NCI-H2196 treated with DMSO at 0.1 percent for 48 hours (cell line): ENCODE results near the gene DOCK9.

Experiments
- DNase-seq: peaks from one replicate; lab custom pipeline; 2025; ENCODE audit not compliant: unreplicated experiment; lab: John Stamatoyannopoulos, UW

The DOCK9 gene, protein sequence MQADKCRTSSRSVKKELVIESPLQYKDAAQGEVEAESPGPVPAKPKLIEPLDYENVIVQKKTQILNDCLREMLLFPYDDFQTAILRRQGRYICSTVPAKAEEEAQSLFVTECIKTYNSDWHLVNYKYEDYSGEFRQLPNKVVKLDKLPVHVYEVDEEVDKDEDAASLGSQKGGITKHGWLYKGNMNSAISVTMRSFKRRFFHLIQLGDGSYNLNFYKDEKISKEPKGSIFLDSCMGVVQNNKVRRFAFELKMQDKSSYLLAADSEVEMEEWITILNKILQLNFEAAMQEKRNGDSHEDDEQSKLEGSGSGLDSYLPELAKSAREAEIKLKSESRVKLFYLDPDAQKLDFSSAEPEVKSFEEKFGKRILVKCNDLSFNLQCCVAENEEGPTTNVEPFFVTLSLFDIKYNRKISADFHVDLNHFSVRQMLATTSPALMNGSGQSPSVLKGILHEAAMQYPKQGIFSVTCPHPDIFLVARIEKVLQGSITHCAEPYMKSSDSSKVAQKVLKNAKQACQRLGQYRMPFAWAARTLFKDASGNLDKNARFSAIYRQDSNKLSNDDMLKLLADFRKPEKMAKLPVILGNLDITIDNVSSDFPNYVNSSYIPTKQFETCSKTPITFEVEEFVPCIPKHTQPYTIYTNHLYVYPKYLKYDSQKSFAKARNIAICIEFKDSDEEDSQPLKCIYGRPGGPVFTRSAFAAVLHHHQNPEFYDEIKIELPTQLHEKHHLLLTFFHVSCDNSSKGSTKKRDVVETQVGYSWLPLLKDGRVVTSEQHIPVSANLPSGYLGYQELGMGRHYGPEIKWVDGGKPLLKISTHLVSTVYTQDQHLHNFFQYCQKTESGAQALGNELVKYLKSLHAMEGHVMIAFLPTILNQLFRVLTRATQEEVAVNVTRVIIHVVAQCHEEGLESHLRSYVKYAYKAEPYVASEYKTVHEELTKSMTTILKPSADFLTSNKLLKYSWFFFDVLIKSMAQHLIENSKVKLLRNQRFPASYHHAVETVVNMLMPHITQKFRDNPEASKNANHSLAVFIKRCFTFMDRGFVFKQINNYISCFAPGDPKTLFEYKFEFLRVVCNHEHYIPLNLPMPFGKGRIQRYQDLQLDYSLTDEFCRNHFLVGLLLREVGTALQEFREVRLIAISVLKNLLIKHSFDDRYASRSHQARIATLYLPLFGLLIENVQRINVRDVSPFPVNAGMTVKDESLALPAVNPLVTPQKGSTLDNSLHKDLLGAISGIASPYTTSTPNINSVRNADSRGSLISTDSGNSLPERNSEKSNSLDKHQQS (N-terminal part only)

DNA sequence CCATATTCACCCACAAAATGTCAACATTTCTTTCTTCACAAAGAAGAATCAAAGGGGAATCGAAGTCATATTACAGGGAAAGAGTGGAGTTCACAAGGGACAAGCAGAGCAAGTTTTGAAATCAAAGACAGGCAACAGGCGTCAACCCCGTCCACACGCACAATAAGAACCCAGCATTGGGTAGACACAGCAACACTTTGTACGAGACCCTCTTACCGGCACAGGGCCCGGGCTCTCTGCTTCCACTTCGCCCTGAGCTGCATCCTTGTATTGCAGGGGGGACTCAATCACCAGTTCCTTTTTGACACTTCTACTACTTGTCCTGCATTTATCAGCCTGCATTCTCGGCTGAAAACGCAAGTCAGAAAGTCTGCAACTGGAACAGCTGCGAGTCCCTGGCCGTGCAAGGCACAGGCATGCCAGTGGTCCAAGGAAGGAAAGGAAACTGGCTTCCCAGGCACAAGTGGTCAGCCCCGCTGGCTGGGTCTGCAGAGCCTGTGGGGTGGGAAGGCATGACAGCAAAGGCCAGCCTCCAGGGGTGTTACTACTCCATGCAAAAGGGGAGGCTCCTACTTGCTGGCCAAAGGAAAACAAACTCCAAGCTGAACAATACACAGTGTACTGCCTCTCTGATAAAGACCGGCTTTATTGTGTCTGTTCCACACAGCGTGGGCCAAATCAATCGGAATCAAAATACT lies at the start of gene DOCK9:
Gene DOCK9 (minus strand): TSS at position 497 of the 698 bp plus-strand sequence. CDS start 155 bp downstream, at position 342.
- no peak for DNase-seq

DNA sequence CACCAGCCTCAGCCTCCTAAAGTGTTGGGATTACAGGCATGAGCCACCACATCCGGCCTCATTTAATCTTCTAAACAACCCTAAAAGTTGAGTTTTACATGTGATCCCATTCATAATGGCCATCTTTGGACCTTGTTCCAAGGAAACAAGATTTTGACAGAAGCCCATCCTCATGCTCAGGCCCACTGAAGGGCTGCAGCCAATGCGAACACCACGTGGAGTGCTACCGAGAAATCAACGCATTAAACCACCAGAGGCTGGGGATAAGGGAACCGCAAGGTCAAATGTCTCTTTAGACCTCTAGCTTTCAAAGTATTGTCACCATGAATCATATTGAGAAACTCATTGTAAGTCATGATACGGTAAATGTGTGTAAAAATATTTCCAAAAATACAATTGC lies 49.4 kb upstream of the DOCK9 start:
- DNase-seq, result no peak

DNA sequence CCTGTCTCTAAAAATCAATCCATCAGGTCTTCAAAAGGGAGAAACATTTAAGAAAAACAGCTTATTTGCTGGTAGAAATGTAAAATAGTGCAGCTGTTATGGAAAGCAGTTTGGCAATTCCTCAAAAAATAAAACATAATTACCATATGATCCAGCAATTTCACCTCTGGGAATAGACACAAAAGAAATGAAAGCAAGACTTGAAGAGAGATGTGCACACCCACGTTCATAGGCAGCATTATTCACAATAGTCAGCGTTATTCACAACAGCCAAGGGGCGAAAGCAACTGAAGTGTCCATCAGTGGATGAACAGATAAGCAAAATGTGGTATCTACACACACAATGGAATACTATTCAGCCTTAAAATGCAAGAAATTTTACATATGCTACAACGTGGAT lies 45.1 kb upstream of the DOCK9 start:
- DNase-seq, result no peak

DNA sequence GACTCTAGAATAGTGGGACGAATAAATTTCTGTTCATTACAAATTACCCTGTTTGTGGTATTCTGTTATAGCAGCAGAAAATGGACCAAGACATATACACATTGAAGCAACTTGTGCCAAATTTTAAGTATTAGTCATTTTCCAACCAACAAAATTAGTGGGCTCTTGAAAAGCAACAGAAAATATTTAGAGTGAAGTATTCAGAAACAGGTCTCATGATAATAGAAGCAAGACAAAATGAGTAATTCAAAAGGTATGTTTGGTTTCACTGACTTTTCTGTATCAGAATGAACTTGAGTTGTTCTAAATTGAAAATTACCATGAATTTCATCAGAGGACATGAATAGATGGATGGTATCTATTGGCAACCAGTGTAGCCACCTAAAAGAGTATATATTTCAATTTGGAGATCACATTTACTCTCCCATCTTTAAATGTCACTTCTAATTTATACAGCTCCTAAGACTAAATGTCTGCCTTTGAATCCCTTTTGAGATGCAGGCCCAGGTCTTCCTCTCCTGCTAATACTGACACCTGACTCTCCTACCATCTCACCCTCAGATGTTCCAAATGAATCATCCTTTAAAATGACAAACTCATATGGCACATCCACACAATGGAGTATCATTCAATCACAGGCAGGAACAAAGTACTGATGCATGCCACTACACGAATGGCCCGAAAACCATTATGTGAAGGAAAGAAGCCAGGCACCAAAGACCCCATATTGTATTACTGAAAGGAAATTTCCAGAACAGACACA lies 40.7 kb upstream of the DOCK9 start:
- no peak for DNase-seq

DNA sequence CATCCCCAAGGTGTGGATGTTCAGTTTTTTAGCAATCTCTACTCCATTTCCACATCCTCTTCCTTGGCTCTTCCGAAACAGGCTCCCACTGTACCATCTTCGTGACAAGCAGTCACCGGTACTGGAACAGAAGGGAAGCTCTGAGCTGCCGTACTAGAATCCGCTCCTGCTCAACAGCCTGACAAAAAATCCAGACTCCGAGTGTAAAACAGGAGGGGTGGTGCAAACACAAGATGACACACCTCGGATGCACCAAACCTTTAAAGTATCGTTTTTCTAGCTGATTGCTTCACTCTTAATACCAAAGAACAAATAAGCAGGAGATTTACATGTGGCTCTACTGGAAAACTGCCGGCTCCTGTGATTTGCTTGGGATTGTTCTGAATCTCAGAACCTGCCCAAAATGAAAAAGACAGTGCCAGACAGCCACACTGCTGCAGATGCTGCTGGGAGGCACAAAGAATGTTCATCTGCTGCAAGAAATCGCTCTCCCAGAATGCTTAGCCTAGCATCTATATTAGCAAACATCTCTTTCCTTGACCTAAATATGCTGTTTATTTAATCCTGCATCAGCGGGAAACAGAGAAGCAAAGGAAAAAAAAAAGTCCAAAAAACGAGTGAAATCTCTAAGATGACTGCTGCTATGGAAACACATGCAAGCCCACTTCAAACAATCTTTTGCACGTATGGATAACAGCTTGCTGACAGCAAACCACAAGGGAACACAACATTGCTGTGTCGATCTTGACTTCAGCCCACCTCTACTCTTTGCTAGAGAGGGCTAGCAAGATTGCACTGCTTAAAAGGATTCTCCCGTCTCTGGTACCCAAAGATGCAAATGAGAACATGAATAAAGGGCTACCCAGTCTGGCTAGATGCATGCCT lies 38.0 kb upstream of the DOCK9 start:
- DNase-seq, result no peak

DNA sequence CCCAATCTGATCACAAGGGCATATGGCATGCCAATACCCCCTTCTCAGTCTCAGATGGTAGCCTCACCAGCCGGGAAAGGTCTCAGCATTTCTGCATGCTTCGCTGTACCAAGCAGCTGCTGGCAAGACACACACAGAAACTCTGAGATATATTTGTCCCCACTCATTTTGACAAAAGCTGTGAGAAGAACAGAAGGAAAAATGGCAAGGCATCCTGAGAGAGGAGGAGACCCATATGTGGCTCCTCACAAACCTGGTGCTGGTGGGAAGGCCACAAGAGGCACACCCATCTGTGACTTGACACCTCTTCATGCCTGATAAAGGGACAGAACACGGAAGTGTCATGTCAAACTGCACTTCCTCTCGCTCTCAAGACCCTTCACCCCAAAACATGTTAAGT lies 36.7 kb upstream of the DOCK9 start:
- DNase-seq, result no peak

DNA sequence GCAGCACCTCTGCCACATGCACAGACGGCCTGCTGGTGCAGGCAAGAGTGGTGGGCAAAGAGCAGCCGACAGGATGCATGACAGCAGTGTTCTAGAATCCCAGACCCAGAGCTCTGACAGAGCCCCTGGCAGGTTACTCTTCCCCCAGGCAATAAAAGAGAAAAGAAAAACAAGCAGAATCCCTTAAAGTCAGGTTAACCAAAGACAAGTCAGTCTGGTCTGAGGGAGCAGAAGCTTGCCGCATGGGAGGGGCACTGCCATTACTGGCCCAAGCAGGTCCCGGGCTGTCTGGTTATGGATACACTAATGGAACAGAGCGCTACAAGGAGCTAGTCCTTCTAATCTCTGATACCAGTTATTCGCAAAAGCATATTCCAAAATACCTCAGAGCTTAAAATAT lies 36.1 kb upstream of the DOCK9 start:
- no peak for DNase-seq

DNA sequence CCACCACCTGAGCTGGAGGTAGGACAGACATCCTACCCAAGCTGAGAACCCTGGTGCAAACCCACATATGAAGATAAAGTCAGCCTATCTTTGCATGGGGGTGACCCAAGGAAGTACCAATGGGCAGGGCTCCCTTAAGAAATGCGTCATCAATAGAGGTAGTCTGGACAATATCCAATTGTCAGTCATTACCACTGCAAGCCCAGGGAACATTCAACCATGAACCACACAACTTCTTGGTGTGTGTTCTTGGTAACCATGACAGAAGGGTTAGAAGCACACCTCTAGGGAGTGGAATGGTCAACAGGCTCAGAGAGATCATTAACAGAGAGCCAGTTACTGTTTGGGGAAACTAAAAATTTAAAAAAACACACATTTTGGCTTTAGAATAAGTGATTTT lies 34.7 kb upstream of the DOCK9 start:
- DNase-seq, result no peak

DNA sequence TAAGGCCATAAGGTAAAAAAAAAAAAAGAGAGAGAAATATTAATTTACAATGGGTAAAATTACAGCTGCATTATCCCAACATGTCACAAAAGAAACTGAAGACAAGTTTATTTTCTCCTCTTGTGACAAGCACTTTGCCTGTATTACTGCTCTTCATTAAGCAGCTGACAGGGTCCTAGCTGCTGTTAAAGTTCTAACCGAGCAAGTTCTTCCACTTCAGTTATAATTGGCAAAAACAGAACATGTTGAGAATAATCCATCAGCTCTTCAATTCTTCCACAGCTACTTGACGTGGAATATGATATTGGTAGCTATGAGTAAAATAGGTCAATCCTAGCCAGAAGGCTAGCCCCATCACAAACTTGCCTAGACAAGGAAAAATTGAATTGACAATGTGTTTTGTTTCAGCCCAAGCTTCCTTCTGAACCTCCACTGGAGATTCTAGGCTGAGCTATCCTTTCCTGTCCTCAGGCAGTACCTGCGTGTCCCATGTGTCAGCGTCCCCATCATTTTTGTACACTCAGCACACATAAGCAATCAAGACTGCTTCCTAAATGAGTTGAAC lies 32.2 kb upstream of the DOCK9 start:
- DNase-seq, result no peak

DNA sequence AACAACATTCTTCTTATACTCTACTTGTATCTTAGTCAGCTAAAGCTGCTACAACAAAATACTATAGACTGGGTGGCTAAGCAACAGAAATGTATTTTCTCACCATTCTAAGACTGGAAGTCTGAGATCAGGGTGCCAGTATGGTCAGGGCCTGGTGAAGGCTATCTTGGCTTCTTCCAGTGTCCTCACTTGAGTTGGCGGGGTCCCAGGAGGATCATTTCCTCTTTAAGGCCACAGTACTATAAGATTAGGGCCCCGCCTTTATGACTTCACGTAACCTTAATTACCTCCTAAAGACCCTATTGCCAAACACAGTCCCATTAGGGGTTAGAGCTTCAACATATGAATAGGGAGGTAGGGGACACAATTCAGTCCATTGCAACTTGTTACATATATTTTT lies 30.7 kb upstream of the DOCK9 start:
- no peak for DNase-seq

DNA sequence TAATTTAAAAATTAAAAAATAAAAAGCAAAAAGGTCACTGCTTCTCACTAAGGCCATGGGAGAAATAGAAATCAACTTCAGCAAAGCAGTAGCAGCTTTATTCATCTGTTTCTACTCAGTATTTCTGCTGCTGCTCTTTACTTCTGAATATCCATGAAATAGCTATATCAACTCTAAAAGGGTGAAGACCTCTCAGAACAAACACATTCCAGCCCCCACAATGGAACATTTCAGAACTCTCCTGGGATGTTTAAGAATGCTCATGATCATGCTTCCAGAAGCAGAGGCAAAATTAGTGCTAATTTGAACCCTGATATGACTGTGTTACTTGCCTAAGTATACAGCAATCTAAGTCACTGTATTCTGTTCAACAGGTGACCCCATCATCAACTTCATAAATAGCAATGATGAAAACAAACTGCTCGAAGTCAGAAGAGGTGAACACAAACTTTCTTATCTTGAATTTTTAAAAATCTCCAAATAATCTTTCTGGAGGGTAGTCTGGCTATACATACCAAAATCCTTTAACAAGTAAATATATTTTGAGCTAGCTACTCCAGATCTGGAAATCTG lies 29.6 kb upstream of the DOCK9 start:
- no peak for DNase-seq

DNA sequence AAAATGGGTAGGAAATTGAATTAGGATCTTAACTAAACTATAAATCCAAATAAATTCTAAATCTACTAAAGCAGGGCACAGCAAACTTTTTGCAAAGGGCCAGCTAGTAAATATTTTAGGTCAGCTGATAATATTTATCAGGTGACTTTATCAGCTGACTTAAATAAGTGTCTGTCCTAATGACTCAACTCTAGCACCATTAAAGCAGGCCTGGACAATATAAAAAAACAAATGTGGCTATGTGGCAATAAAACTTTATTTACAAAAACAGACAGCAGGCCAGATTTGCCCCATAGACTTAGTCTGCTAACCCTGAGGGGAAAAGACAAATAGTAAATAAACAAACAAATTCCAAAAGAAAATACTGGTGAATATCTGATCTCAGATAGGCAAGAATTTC lies 27.7 kb upstream of the DOCK9 start:
- DNase-seq, result no peak

DNA sequence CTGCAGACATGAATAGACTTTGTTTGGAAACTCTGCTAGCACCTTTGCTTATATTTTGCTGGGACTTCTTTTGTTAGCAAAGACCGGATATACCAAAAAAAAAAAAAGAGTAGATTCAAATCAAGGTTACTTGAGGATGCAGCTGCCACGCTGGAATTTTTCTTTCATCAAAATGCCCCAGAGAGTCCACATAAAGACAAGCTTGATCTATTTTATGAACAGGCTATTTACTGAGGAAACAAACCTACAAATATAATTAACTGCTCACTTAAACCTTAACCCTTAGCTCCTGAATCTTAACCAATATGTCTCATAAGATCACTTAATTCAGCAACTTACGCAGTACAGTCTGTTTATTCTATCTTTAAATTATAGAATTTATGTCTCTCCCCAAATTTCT lies 27.1 kb upstream of the DOCK9 start:
- DNase-seq, result no peak

DNA sequence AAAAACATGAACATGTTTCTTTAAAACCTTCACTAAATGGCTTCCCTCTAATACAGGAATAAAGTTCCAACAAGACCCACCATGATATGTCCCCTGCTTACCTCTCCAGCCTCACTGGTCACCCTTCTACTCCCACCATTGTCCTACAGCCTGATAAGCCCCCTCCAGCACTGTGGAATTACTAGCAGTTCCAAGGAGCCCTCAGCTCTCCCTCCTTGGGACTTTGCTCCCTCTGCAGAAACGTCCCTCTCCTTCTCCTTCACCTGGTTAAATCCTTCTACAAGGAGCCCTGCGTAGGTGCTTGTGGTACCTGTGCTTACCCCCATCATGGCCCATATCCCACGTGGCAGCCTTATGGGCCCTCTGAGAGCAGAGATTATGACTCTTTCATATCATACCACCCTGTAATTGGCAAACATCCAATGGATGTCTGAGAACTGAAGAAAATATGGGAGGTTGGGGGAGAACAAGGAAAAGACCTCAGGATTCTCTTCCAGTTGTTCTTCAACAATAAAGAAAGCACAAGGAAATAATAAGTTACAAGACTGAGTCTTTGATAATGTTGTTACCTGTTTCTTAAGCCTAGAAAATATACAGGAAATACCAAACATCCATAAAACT lies 26.1 kb upstream of the DOCK9 start:
- no peak for DNase-seq

DNA sequence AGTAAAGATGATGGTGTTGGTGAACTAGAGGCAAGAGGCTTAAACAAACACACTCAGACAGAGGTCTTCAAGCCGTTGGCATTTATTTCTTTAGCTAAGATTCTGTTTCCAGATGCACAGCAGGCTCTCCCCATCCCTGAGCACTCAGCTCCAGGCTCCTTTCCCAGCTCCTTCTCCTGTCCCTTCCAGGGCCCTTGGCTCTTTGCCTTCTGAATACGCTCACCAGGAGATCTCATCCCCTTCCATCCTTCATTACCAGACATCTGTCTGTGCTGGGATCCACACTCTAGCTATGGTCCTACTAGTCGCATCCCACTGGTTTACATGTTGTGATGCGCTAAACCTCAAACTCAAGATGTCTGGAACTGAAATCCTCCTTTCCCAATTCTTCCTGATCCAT lies 25.3 kb upstream of the DOCK9 start:
- no peak for DNase-seq

DNA sequence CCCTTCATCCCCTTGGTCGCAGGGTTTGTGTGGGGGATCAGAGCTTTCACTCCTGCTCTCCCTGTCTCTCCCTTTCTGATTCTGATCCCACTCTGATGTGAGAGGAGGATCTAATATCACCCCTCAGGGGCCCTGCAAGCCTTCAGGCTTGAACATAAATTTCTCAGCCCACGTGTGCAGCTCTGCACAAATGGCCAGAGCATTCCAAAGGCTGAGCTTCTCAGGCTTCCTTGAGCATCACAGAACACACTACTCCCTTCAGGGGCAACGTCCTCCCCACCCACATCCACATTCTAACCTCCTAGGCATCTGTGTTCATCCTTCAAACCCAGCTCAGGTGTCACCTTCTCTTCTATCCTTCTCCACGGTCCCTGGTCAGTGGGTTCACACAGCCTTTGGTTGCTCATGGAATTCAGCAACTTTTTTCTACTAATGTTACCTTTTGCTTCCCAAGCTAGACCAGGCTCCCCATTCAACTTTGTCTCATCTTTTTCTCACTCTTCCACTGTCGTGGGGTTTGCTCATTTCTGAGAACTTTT lies 24.4 kb upstream of the DOCK9 start:
- DNase-seq, result no peak

DNA sequence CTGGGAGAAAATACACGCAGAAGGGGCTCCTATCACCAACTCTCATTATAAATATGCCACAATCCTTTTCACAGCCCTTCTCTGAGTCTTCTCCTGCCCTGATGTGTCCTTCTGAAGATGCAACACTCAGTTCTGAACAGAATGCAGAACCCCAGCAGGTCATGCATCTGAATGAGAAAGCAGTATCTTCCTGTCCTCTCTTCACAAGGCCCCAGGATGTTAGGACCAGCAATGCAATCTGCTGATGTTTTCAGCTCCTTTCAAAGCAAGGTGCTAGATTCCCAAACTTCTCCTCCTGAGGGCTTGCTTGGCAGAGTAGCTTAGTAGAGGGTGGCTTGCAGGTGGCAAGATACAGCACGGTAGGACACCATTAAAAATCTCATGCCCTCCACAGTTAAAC lies 22.3 kb upstream of the DOCK9 start:
- no peak for DNase-seq

DNA sequence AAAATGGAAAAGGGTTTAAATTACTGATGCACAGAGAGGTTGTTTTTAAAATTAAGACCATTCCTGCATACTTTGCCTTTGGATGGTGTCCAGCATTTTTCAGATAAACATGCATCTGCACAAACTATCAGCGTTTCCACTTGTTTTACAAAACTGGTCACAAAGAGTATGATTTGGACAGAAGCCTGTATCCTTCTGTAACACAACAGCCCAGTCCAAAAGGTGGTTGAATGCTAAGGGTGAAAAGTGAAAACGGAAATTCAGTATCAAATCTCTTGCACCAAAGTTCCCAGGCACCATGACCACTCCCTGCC lies 21.7 kb upstream of the DOCK9 start:
- DNase-seq, result no peak
